ENCODE data around the gene MAP4K5.

Gene MAP4K5

DNA sequence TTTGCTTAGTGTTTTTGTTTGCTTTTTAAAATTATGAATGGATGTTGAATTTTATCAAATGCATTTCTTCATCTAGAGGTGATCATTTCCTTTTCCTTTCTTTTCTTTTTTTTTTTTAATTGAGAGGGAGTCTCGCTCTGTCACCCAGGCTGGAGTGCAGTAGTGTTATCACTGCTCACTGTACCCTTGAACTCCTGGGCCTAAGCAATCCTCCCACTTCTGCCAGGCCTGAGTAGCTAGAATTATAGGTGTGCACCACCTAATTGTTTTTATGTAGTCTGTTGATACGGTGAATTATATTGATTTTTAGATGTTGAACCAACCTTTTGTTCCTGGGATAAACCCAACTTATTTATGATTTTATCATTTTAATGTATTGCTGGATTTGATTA lies 134.2 kb downstream of the MAP4K5 start:
- DNase-seq, result no peak

DNA sequence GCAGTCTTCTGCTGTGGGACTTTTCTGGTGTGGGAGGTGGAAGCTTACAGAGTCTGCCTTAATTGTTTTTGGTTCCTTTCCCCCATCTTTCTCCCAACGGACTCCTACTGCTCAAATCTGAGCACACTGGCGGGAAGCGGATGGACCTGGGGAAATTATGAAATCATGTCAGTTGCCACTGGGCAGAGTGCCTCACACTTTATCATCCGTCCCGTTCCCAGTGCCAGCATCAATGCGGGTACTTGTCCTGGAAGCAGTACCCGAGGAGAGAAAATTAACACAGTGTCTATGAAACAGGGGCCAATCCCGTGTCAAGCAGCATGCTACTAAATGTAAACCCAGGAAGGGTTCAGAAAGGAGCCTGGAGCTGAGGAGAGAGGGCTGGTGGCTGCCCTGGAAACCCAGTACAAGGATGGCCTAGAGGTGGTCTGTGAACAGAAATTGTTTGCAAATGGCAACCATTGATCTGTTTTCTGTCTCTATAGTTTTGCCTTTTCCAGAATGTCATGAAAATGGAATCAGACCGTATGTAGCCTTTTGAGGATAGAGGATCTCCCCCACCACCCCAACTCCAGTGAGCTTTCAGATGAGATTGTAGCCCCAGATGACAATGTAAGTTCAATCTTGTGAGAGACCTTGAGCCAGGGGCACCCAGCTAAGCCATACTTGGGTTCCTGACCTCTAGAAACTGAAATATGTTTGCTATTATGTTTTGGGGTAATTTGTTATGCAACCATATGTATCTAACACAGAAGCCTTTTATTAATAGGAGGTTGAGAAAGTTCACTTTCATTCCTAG lies 134.8 kb downstream of the MAP4K5 start:
- DNase-seq, result no peak

DNA sequence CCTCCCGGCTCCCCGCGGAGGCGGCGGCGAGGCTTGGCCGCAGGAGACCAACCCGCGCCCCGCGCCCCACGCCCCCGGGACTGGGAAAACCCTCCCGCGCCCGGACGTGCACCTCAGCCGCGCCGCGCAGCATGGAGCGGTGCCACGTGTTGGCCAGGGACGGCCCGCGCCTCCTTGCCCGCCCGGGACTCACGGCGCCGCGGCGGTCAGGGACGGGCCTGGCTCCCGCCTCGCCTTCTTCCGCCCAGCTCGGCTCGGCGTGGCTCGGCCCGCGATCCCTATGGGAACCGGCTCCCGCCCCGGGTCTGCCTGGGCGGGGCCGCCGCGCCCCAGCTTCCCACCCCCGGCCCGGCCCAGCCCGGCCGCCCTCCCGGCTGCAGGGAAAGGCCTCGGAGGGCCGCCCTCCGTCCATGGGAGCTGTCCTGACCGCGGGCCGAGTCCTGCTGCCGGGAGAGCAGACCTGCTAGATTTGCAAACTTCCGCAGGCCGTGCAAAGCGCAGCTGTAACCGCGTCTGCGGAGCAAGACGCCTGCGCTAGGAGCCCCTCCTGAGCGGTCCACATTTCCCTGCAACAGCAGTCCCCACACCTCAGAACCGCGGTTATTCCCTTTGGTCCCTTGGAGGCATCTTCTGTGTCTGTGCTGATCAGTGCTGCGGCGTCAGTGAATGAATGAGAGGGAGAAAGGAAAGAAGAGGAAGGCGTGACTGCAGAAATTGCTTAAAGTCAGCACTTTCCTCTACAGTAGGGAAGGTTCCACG lies 135.6 kb downstream of the MAP4K5 start, which contains the start of gene CDKL1:
Gene CDKL1 (minus strand): TSS at position 251 of the 759 bp plus-strand sequence. CDS start 1,013 bp downstream, outside the sequence.
- DNase-seq, result no peak

DNA sequence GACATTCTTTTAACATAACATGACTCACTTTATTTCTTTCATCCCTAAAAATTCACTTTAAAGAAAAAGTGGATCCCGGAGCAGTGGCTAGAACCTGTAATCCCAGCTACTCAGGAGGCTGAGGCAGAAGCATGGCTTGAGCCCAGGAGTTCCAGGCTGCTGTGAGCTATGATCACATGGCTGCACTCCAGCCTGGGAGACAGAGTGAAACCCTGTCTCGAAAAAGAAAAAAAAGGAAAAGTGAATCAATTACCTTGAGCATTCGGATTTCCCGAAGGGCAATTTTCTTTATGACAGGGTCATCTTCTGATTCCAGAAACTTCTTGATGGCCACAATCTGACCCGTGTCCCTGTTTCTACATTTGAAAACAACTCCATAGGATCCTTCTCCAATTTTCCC lies 136.9 kb downstream of the MAP4K5 start:
- no peak for DNase-seq

DNA sequence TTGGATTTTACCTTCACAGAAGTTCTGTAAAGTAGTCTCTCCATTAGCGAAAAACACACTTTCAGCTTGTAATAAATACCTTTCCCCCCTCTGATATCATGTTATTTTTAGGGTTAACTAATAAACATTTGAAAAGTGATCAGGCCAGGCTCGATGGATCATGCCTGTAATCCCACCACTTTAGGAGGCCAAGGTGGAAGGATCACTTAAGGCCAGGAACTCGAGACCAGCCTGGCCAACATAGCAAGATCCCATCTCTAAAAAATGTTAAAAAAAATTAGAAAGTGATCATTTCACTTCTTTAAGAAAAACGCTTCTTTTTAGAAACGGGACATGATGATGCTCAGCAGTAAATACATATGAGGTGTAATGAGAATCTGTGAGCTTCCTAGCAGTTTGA lies 137.7 kb downstream of the MAP4K5 start:
- DNase-seq, result no peak

DNA sequence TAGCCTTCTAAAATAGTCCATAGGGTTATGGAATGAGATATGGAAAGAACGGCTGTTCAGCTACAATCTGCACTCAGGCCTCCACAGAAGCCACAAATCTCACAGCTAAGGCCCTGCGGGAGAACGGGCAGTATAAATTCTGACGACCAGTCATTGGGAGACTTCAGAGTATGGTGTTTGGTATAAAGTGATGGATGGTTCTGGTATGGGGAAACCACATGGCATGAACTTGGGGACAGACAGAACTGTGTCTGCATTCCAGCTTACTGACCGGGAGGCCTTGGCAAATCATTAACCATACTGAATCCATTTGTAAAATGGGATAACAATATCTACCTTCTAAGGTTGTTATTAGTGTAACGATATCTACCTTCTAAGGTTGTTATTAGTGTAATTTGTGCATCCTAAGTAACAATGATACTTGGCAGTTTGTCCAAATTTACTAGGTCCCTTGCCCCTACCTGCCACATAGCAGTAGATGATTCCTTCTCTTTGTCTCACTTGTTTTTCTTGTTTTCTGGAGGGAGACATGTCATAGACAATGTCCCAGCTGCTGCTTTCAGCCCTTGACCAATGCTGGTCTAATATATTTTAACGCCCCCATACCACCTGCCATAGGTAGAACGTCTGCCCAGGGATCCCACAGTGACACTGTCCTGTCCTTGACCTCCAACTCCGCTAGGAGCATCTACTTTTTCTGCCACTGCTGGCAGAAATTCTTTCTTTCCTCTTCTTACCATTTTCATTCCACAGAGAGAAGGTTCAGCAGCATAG lies 142.5 kb downstream of the MAP4K5 start:
- DNase-seq, result no peak

DNA sequence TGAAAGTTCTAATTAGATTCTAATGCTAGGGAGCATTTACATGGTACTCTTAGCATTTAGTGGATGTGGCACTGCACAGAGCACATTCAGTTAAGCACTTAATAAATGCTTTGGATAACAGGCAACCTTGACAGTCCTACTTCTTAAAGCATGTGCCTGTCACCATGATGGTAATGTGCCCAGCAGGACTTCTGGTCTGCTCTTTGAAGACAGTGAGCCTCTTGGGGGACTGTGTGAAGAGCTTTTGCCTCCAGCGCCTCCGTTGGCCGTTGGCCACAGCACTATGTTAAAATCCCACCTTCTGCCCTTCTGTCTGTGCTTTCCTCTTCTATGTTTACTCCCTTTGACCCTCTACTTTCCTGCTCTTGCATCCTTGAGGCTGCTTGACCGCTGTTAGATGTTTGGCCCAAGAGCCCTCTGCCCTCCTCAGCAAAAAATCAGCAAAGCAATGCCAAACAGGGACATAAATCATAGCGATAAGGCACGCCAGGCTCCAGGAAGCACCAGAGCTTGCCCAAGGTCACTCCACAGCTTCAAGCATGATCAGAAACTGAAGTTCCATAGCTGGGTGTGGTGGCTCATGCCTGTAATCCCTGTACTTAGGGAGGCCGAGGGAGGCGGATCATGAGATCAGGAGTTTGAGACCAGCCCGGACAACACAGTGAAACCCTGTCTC lies 144.0 kb downstream of the MAP4K5 start:
- no peak for DNase-seq

DNA sequence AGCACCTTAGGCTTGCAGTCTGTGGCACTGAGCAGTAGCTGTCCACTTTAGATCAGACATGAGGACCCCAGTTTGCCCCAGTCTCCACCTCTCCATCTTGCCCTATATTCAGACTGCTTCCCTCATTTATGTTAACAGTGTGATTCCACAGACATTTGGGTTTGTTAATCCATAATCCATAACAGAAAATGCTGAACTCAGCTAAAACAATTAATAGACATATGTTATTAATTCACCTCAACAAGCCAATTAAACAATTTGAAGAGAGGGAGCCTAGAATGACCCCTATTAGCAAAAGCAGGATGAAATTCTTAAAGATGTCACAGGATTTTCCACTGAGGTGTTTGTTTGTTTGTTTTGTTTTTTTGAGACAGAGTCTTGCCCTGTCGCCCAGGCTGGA lies 144.8 kb downstream of the MAP4K5 start:
- DNase-seq, result no peak

DNA sequence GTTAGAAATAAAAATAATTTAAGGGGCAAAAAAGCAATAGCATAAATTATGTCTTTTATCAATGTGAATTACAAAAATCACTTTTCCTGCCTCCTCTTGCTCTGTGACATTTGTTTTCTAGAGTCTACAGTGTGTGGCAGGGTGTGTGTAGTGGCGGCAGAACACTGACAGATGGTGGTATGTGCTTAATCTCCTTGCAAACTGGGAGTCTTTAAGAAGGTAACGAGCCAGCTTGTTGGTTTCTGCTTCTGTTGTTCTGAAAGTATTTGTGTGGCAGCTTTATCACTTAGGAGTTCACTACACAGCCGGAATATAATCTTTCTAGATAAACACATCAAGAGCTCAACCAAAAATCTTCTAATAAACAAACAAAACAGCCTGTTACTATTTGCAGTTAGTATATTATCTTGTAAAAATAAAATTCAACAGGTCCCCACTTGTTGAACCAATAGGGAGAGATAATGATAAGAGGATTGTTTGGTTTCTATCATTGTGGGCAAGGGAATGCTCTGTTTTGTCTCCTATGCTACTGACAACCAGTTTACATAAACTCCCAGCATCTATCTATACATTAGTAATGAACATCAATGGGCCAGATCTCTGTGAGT lies 148.6 kb downstream of the MAP4K5 start:
- no peak for DNase-seq

DNA sequence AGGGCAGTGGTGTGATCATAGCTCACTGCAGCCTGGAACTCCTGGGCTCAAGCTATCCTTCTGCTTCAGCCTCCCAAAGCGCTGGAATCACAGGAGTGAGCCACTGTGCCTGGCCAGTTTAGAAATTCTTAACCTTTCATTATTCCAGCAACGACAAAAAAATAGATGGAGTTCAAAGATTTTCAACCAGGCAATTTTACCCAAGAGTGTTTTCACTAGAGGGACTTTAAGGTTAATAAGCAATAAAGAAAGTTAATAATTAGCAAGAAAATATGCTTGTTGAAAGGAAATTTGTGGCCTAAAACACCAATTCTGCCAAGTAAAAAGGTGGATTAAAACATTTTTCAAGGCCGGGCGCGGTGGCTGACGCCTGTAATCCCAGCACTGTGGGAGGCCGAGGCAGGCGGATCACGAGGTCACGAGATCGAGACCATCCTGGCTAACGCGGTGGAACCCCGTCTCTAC lies 150.5 kb downstream of the MAP4K5 start:
- DNase-seq, result no peak

DNA sequence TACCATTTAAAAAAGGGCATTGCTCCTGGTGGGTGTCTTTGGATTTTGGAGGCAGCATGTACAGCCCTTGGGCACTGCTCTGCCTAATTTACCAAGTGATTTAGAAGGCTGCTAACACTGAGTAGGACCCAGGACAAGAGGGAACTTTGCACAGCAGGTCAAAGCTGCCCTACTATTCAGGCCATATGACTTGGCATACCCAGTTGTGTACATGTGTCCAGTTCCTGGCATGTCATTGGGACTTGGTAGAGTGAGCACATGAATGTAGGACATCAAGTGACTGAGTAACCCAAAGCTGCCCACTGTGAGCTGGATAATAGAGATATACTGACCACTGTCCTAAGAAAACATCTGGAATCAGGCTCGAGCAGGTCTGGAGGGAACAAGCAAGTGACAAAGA lies 151.4 kb downstream of the MAP4K5 start:
- DNase-seq, result no peak

DNA sequence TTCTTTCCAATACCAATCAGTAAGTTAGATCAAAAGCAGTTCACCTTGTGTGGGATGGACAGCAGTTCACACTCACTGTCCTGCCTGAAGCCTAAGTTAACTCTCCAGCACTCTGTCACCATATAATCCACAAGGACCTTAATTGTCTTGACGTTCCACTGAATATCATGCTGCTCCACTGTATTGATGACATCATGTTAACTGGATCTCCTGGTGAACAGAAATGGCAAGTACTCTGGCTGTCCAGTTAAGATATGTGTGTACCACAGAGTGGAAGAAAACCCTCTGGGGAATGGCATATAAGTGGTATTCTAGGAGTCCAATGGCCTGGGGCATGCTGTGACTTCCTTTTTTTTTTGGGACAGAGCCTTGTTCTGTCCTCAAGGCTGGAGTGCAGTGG lies 151.9 kb downstream of the MAP4K5 start:
- DNase-seq, result no peak

DNA sequence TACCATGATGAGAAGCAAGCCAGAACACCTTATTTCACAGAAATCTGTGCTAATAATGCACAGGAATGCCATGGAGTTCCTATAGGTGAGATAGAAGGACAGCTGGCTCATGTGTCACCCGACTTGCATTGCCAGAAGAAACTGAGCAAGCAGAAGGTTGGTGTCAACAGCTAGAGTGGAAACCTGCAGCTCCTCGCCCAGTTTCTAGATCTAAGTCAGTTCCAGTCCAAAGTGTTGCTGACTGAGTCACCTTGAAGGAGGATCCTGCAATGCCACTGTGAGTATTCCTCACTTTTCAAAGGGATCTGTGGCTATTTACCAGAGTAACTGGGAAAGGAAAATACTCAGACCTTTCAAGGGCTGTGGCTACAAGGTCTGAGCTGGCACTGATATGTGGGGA lies 152.8 kb downstream of the MAP4K5 start:
- DNase-seq, result no peak

DNA sequence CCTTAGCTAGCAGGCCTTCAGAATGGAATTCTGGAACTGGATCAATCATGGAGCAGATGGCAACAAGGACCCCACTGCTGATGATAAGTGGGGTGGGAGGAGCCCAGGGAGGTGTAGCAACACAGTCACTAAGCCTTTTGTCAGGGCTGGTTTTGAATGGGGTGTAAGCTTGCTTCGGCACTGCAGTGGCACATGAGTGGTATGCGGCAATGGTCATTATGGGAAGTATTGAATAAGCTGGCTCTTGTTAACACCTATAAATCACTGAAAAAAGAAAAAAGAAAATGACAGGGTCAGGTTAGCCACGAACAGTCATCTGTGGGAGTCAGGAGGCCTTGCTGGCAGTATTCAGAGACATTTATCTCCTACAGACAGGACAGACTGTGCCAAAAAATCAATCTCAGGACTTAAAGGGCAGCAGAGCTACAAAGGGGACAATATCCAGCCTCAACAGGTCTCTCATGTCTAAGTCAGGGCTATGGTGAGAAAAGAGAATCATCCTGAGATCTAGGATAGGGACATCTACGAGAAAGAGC lies 154.8 kb downstream of the MAP4K5 start:
- no peak for DNase-seq

DNA sequence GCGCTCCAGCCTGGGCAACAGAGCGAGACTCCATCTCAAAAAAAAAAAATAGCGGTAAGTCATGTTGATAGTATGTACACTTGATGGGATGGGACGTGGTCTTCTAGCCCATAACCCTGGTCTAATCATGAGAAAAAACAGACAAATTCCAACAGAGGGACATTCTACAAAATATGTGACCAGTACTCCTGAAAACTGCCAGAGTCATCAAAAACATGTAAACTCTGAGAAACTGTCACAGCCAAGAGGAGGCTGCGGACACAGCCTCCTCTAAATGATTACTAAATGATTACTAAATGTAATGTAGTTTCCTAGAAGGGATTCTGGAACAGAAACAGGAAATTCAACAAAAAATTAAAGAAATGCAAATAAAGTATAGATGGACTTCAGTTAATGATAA lies 156.6 kb downstream of the MAP4K5 start:
- DNase-seq, result no peak

DNA sequence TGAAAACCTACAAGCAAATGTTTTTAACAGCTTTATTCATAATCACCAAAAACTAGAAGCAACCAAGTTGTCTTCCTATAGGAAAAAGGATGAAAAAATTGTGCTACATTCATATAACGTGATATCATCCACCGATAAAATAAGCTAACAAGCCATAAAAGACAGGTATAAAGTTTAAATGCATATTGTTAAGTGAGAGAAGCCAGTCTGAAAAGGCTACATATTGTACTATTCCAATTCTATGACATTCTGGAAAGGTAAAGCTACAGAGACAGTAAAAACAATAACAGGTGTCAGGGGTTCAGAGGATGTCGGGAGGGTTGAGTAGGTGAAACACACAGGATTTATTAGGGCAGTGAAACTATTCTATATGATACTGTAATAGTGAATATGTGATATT lies 158.4 kb downstream of the MAP4K5 start:
- no peak for DNase-seq

DNA sequence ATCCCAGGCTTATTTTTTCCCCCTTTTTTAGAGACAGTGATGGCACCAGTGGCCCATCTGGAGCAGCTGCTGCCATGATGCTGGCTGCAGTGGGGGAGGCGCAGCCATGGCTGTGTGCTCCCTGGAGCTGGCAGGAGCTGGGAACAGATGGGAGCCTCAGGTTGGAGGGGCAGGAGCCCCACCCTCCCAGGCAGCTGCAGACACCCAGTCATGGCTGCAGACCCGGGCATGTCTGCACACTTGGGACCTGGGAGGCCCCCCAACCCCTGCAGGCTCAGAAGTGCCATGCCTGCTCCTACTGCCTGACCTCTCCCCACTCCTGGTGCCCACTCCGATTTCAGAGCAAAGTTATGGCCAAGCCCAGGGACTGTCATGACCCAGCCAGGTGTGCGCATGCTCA lies 160.8 kb downstream of the MAP4K5 start:
- DNase-seq, result no peak
